Loucy (cell line): ENCODE data around the gene HRC.

Experiments used
- EZH2phosphoT487 ChIP-seq: fragments of 200-600 bp; IDR thresholded peaks from 2 replicates; pipeline ENCODE4 v1.6.1; 2018; ENCODE audit warnings: antibody characterized with exemption, mild to moderate bottlenecking, moderate library complexity, borderline replicate concordance
- TF ChIP-seq, protein P1 (sequence below): fragments of 200-600 bp; sonication (generic); conservative IDR thresholded peaks from 2 replicates; pipeline ENCODE4 v1.5.1; 2014; ENCODE audit warnings: mild to moderate bottlenecking, antibody characterized with exemption, low read length

DNA sequence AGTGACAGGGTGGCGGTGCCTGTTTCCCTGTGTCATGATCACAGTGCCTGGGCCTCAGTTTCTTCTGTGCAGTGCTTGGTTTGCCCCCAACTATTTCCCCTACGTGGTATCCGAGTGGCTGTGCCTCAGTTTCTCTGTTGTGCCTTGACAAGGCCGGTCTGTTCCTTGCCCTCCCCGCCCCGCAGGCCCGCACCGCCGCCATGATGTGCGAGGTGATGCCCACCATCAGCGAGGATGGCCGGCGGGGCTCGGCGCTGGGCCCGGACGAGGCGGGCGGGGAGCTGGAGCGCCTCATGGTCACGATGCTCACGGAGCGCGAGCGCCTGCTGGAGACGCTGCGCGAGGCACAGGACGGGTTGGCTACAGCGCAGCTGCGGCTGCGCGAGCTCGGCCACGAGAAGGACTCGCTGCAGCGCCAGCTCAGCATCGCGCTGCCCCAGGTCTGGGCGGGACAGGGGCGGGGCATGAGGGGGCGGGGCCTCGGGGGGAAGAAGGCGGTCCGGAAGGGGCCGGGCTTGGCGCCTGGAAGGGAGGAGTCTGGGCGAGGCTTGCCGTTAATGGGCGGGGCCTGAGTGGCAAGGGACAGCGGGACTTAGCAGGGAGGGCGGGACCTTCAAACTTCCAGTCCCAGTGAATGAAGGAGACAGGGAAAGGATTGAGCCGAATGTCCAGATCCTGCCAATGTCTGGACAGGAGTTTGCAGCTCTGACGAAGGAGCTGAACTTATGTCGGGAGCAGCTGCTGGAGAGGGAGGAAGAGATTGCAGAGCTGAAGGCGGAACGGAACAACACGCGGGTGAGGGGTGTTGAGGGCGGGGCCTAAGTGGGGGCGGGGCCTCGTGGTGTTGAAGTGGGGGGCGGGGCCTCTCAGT is 27.3 kb downstream of the HRC start:
- TF ChIP-seq, protein P1, sequence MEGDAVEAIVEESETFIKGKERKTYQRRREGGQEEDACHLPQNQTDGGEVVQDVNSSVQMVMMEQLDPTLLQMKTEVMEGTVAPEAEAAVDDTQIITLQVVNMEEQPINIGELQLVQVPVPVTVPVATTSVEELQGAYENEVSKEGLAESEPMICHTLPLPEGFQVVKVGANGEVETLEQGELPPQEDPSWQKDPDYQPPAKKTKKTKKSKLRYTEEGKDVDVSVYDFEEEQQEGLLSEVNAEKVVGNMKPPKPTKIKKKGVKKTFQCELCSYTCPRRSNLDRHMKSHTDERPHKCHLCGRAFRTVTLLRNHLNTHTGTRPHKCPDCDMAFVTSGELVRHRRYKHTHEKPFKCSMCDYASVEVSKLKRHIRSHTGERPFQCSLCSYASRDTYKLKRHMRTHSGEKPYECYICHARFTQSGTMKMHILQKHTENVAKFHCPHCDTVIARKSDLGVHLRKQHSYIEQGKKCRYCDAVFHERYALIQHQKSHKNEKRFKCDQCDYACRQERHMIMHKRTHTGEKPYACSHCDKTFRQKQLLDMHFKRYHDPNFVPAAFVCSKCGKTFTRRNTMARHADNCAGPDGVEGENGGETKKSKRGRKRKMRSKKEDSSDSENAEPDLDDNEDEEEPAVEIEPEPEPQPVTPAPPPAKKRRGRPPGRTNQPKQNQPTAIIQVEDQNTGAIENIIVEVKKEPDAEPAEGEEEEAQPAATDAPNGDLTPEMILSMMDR = no peak
- no peak for TF ChIP-seq EZH2phosphoT487
